HG03571 (cell line): ENCODE measurements around the gene CHODL.

Source experiments
- ATAC-seq: cut with Tn5 transposase; IDR thresholded peaks from one replicate; pipeline ENCODE4 v1.9.1; 2021; ENCODE audit not compliant: unreplicated experiment

Gene CHODL

GRCh38 chr21:18244671-18245463 lies at the start of gene CHODL:
TSS of gene CHODL (plus strand) at chr21:18244833. CDS start at chr21:18245224, 391 bp downstream.
- no peak for ATAC-seq

GRCh38 chr21:18204931-18205330 lies 39.7 kb upstream of the CHODL start:
- no peak for ATAC-seq

- ATAC-seq: no peak
These were observed 26.3 kb upstream of the CHODL start for GRCh38 chr21:18218331-18218730.

GRCh38 chr21:18220498-18220897 lies 24.1 kb upstream of the CHODL start:
- ATAC-seq: no peak

- no peak for ATAC-seq
These were observed 22.3 kb upstream of the CHODL start for GRCh38 chr21:18222346-18222745.

- ATAC-seq: no peak
These were observed 16.4 kb upstream of the CHODL start for GRCh38 chr21:18228060-18228739.

GRCh38 chr21:18235545-18235944 lies 9.1 kb upstream of the CHODL start:
- no peak for ATAC-seq

GRCh38 chr21:18245464-18245967 lies 883 bp downstream of the CHODL start:
- no peak for ATAC-seq

- ATAC-seq: no peak
These were observed 3.5 kb downstream of the CHODL start for GRCh38 chr21:18248171-18248570.

- no peak for ATAC-seq
These were observed 5.0 kb downstream of the CHODL start for GRCh38 chr21:18249672-18250071.

GRCh38 chr21:18251065-18251464 lies 6.4 kb downstream of the CHODL start:
- no peak for ATAC-seq

GRCh38 chr21:18252256-18252655 lies 7.6 kb downstream of the CHODL start:
- ATAC-seq: no peak

GRCh38 chr21:18252680-18253079 lies 8.0 kb downstream of the CHODL start:
- no peak for ATAC-seq

- ATAC-seq: no peak
These were observed 8.6 kb downstream of the CHODL start for GRCh38 chr21:18253221-18253620.

- ATAC-seq: no peak
These were observed 9.2 kb downstream of the CHODL start for GRCh38 chr21:18253799-18254198.

GRCh38 chr21:18265944-18266343 lies 21.3 kb downstream of the CHODL start:
- no peak for ATAC-seq

- no peak for ATAC-seq
These were observed 22.9 kb downstream of the CHODL start for GRCh38 chr21:18267496-18267895.

GRCh38 chr21:18268906-18269305 lies 24.3 kb downstream of the CHODL start:
- no peak for ATAC-seq

- ATAC-seq: no peak
These were observed 25.2 kb downstream of the CHODL start for GRCh38 chr21:18269856-18270255.

GRCh38 chr21:18273400-18273799 lies 28.8 kb downstream of the CHODL start:
- no peak for ATAC-seq

- no peak for ATAC-seq
These were observed 29.7 kb downstream of the CHODL start for GRCh38 chr21:18274370-18274769.

- ATAC-seq: no peak
These were observed 31.1 kb downstream of the CHODL start for GRCh38 chr21:18275781-18276180.
